ENCODE results near the gene C16orf87.

The C16orf87 gene

DNA sequence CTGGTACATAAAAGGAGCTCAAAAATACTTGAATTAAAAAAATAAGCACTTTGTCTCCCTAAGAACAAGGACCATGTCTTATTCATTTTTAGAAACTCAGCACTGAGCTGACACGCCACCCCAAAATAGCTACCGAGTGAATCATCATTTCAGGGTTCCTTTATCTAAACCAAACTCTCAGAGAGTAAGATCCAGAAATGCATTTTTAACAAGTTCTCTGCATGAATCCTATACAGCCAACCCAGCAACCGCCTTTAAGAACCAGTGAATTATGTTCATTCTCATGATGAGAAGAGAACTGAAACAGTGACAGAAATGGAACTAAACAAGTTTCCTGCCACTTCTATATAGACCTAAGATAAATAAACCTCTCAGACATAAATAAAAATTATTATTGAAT, 8.7 kb downstream of the C16orf87 start:
- H3K36me3 ChIP-seq (ENCODE audit: control insufficient read depth in 2 of 2, insufficient read depth in 2 of 2, low read length in 2 of 2): no peaks in the 10 kb centered on the region
- H3K27ac ChIP-seq (ENCODE audit: low read length): no peak overlapping the region
- H3K9me3 ChIP-seq (ENCODE audit: control insufficient read depth in 2 of 2, low read length in 2 of 2): no peaks in the 10 kb centered on the region
- no peaks in the 10 kb centered on the region for H3K4me1 ChIP-seq (ENCODE audit: control insufficient read depth, insufficient read depth, low read length)
- no peaks in the 10 kb centered on the region for H3K27me3 ChIP-seq (ENCODE audit: control insufficient read depth in 1 of 2, insufficient read depth in 2 of 2, low read length in 2 of 2)
- H3K4me3 ChIP-seq (ENCODE audit: low read length in 2 of 2): no peak overlapping the region
- H3K9ac ChIP-seq (ENCODE audit: low read length in 2 of 2): no peak overlapping the region

DNA sequence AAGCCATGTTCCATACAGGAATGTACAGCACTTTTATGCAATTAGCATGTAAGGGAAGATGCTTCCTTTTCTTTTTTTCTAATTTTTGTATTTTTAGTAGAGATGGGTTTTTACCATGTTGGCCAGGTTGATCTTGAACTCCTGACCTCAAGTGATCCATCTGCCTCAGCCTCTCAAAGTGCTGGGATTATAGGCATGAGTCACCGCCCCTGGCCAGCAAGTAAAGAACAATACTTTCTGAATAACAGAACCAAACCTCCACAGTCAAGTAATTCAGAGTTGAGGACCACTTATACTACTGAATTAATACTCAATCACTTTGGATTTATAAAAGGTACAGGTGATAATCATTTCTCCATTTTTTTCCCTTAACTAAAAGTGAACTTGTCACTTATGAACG, 13.0 kb downstream of the C16orf87 start:
- Histone ChIP-seq H3K27me3 (ENCODE audit: control insufficient read depth in 1 of 2, insufficient read depth in 2 of 2, low read length in 2 of 2) (no peaks in the 10 kb centered on the region), H3K27ac (ENCODE audit: low read length) (no peak overlapping the region), H3K36me3 (ENCODE audit: control insufficient read depth in 2 of 2, insufficient read depth in 2 of 2, low read length in 2 of 2) (no peaks in the 10 kb centered on the region)

GRCh38 chr16:46814790-46815189, 16.2 kb downstream of the C16orf87 start:
- Histone ChIP-seq H3K36me3 (ENCODE audit: control insufficient read depth in 2 of 2, insufficient read depth in 2 of 2, low read length in 2 of 2) (no peaks in the 10 kb centered on the region), H3K27ac (ENCODE audit: low read length) (no peak overlapping the region), H3K9me3 (ENCODE audit: control insufficient read depth in 2 of 2, low read length in 2 of 2) (no peaks in the 10 kb centered on the region), H3K4me1 (ENCODE audit: control insufficient read depth, insufficient read depth, low read length) (no peaks in the 10 kb centered on the region), H3K27me3 (ENCODE audit: control insufficient read depth in 1 of 2, insufficient read depth in 2 of 2, low read length in 2 of 2) (no peaks in the 10 kb centered on the region), H3K4me3 (ENCODE audit: low read length in 2 of 2) (no peak overlapping the region), H3K9ac (ENCODE audit: low read length in 2 of 2) (no peak overlapping the region)

More for the DNA sequence above, 13.0 kb downstream of the C16orf87 start:
- no peak overlapping the region for H3K9ac ChIP-seq (ENCODE audit: low read length in 2 of 2)
- H3K9me3 ChIP-seq (ENCODE audit: control insufficient read depth in 2 of 2, low read length in 2 of 2): no peaks in the 10 kb centered on the region
- H3K4me1 ChIP-seq (ENCODE audit: control insufficient read depth, insufficient read depth, low read length): no peaks in the 10 kb centered on the region
- no peak overlapping the region for H3K4me3 ChIP-seq (ENCODE audit: low read length in 2 of 2)

DNA sequence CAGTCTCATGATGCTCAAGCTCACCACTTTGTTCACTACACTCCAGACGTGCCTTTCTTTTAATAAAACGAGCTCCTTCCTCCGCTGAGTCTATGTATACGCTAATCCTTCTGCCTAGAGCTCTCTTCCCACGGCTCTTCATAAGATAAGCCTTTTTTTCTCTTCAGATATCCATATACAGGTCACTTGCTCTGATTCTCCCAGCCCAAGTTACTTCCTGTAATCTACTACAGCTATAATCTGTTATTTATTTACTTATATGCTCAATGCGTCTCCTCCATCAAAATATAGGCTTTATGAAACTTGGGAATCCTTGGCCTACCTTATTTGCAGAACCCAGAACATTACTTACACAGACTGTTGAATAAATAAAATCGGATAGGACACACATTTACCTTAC, 17.4 kb downstream of the C16orf87 start:
- no peaks in the 10 kb centered on the region for H3K4me1 ChIP-seq (ENCODE audit: control insufficient read depth, insufficient read depth, low read length)
- no peak overlapping the region for H3K4me3 ChIP-seq (ENCODE audit: low read length in 2 of 2)
- no peak overlapping the region for H3K27ac ChIP-seq (ENCODE audit: low read length)
- H3K9ac ChIP-seq (ENCODE audit: low read length in 2 of 2): no peak overlapping the region
- H3K9me3 ChIP-seq (ENCODE audit: control insufficient read depth in 2 of 2, low read length in 2 of 2): no peaks in the 10 kb centered on the region
- H3K27me3 ChIP-seq (ENCODE audit: control insufficient read depth in 1 of 2, insufficient read depth in 2 of 2, low read length in 2 of 2): no peaks in the 10 kb centered on the region
- H3K36me3 ChIP-seq (ENCODE audit: control insufficient read depth in 2 of 2, insufficient read depth in 2 of 2, low read length in 2 of 2): no peaks in the 10 kb centered on the region

DNA sequence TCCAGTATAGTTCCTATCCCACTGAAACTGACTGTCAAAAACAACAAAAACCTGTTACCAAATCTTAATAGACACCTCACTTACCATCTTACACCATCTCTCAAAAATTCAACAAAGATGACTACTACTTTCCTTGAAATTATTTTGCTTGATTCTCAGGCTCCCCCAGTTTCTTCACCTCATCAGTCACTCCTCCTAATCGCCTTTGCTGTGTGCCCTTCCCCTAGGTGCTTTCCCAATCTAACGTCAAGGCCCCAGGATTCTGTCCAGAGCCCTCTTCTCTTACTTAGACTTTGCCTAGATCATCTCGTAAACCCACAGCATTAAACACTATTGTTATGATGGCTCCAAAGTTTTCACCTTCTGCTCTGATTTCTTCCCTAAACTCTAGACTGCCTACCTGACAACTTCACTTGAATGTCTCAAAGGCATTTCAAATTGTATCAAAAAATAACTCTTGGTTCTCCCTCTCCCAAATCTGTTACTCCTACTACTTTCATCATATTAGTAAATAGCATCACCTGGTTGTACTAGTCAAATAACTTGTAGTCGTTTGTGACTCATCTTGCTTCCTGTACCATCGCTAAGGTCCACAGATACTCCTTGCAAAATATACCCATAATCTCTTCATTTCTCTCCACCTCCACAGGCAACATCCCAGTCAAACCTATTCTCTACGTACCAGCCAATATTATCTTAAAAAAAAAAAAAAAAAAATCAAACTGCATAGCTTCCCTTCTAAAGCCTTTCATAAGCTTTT, 18.0 kb downstream of the C16orf87 start:
- H3K9ac ChIP-seq (ENCODE audit: low read length in 2 of 2): no peak overlapping the region
- no peak overlapping the region for H3K4me3 ChIP-seq (ENCODE audit: low read length in 2 of 2)
- H3K36me3 ChIP-seq (ENCODE audit: control insufficient read depth in 2 of 2, insufficient read depth in 2 of 2, low read length in 2 of 2): no peaks in the 10 kb centered on the region
- no peaks in the 10 kb centered on the region for H3K27me3 ChIP-seq (ENCODE audit: control insufficient read depth in 1 of 2, insufficient read depth in 2 of 2, low read length in 2 of 2)
- no peak overlapping the region for H3K27ac ChIP-seq (ENCODE audit: low read length)
- H3K4me1 ChIP-seq (ENCODE audit: control insufficient read depth, insufficient read depth, low read length): no peaks in the 10 kb centered on the region
- no peaks in the 10 kb centered on the region for H3K9me3 ChIP-seq (ENCODE audit: control insufficient read depth in 2 of 2, low read length in 2 of 2)

GRCh38 chr16:46811682-46812081, 19.3 kb downstream of the C16orf87 start:
- H3K36me3 ChIP-seq (ENCODE audit: control insufficient read depth in 2 of 2, insufficient read depth in 2 of 2, low read length in 2 of 2): no peaks in the 10 kb centered on the region
- no peaks in the 10 kb centered on the region for H3K9me3 ChIP-seq (ENCODE audit: control insufficient read depth in 2 of 2, low read length in 2 of 2)
- H3K27ac ChIP-seq (ENCODE audit: low read length): no peak overlapping the region
- H3K9ac ChIP-seq (ENCODE audit: low read length in 2 of 2): no peak overlapping the region
- no peak overlapping the region for H3K4me3 ChIP-seq (ENCODE audit: low read length in 2 of 2)
- no peaks in the 10 kb centered on the region for H3K4me1 ChIP-seq (ENCODE audit: control insufficient read depth, insufficient read depth, low read length)
- no peaks in the 10 kb centered on the region for H3K27me3 ChIP-seq (ENCODE audit: control insufficient read depth in 1 of 2, insufficient read depth in 2 of 2, low read length in 2 of 2)

DNA sequence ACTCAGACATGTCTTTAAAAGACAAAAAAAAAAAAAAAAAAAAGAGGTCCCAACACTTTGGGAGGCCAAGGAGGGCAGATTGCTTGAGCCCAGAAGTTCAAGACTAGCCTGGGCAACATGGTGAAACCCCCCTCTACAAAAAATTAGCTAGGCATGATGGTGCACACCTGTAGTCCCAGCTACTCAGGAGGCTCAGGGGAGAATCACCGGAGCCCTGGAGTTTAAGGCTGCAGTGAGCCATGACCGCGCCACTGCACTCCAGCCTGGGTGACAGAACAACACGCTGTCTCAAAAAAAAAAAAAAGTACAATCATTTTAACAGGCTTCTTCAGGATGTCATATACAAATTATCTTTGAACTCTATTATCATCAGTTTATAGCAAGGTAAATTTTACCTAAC, 22.0 kb downstream of the C16orf87 start:
- no peaks in the 10 kb centered on the region for H3K4me1 ChIP-seq (ENCODE audit: control insufficient read depth, insufficient read depth, low read length)
- H3K9ac ChIP-seq (ENCODE audit: low read length in 2 of 2): no peak overlapping the region
- no peaks in the 10 kb centered on the region for H3K36me3 ChIP-seq (ENCODE audit: control insufficient read depth in 2 of 2, insufficient read depth in 2 of 2, low read length in 2 of 2)
- H3K27ac ChIP-seq (ENCODE audit: low read length): no peak overlapping the region
- no peaks in the 10 kb centered on the region for H3K9me3 ChIP-seq (ENCODE audit: control insufficient read depth in 2 of 2, low read length in 2 of 2)
- no peaks in the 10 kb centered on the region for H3K27me3 ChIP-seq (ENCODE audit: control insufficient read depth in 1 of 2, insufficient read depth in 2 of 2, low read length in 2 of 2)
- no peak overlapping the region for H3K4me3 ChIP-seq (ENCODE audit: low read length in 2 of 2)

DNA sequence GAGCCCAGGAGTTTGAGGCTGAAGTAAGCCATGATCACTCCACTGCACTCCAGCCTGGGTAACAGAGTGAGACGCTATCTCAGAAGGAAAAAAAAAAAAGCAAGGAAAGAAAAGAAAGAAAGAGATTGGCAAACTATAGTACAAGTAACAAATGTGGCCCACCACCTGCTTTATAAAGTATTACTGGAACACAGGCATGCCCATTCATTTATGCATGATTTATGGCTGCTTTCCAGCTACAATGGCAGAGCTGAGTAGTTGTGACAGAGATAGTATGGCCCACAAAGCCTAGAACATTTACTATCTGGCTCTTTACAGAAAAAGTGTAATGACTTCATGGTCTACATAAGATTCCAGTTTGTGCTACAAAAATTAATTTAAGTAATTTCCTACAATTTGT, 23.6 kb downstream of the C16orf87 start:
- Histone ChIP-seq H3K9me3 (ENCODE audit: control insufficient read depth in 2 of 2, low read length in 2 of 2) (no peaks in the 10 kb centered on the region), H3K4me1 (ENCODE audit: control insufficient read depth, insufficient read depth, low read length) (no peaks in the 10 kb centered on the region), H3K4me3 (ENCODE audit: low read length in 2 of 2) (no peak overlapping the region), H3K27me3 (ENCODE audit: control insufficient read depth in 1 of 2, insufficient read depth in 2 of 2, low read length in 2 of 2) (no peaks in the 10 kb centered on the region), H3K36me3 (ENCODE audit: control insufficient read depth in 2 of 2, insufficient read depth in 2 of 2, low read length in 2 of 2) (peaks cover 0 to 4% of the 10 kb centered on the region in 2 donors), H3K9ac (ENCODE audit: low read length in 2 of 2) (no peak overlapping the region), H3K27ac (ENCODE audit: low read length) (no peak overlapping the region)

DNA sequence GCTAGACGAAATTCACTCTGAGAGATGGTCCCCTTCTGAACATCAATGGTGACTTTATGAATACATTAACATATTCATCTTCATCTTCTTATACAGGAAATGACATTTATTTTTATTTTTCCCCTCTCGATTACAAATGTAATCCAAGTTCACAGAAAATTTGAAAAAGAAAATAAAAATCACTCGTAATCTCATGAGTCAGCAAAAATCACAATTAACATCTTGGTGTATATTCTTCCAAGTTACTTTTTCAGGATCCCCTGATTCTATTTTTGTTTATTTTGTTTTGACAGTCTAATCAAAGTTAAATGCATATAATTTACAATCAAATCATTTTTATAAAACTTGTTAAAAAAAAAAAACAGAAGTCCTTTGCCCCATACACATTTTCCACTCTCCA, 27.6 kb downstream of the C16orf87 start:
- H3K4me3 ChIP-seq (ENCODE audit: low read length in 2 of 2): no peak overlapping the region
- H3K9me3 ChIP-seq (ENCODE audit: control insufficient read depth in 2 of 2, low read length in 2 of 2): no peaks in the 10 kb centered on the region
- H3K4me1 ChIP-seq (ENCODE audit: control insufficient read depth, insufficient read depth, low read length): no peaks in the 10 kb centered on the region
- no peak overlapping the region for H3K9ac ChIP-seq (ENCODE audit: low read length in 2 of 2)
- no peak overlapping the region for H3K27ac ChIP-seq (ENCODE audit: low read length)
- no peaks in the 10 kb centered on the region for H3K27me3 ChIP-seq (ENCODE audit: control insufficient read depth in 1 of 2, insufficient read depth in 2 of 2, low read length in 2 of 2)
- H3K36me3 ChIP-seq (ENCODE audit: control insufficient read depth in 2 of 2, insufficient read depth in 2 of 2, low read length in 2 of 2): peaks cover 0 to 4% of the 10 kb centered on the region in 2 donors

DNA sequence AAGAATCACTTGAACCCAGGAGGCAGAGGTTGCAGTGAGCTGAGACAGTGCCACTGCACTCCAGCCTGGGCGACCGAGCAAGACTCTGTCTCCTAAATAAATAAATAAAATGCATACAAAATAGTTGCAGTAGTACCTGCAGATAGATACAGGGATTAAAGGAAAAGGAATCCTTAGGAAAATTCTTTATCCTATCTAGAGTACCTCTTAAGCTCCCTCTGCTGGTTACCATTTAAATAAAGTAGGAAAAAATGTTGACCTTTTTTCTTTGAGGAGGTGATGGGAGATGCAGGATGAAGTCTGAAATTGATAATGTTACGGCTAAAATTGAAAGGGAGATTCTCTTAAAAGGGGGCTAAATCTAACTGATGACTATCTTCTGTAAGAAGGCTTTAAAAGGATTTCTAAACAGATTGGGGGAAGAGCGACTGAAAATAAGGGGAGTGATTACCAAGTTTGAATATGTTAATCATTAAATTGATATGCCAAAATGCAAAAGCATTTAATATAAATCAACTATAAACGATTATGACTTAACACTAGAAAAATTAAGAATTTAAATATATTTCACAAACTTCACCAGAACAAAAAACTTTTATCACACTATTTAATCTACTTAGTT, 29.4 kb downstream of the C16orf87 start:
- Histone ChIP-seq H3K4me1 (ENCODE audit: control insufficient read depth, insufficient read depth, low read length) (no peaks in the 10 kb centered on the region), H3K27ac (ENCODE audit: low read length) (no peak overlapping the region), H3K36me3 (ENCODE audit: control insufficient read depth in 2 of 2, insufficient read depth in 2 of 2, low read length in 2 of 2) (peaks cover 0 to 4% of the 10 kb centered on the region in 2 donors), H3K9ac (ENCODE audit: low read length in 2 of 2) (no peak overlapping the region), H3K4me3 (ENCODE audit: low read length in 2 of 2) (no peak overlapping the region), H3K27me3 (ENCODE audit: control insufficient read depth in 1 of 2, insufficient read depth in 2 of 2, low read length in 2 of 2) (no peaks in the 10 kb centered on the region), H3K9me3 (ENCODE audit: control insufficient read depth in 2 of 2, low read length in 2 of 2) (no peaks in the 10 kb centered on the region)

DNA sequence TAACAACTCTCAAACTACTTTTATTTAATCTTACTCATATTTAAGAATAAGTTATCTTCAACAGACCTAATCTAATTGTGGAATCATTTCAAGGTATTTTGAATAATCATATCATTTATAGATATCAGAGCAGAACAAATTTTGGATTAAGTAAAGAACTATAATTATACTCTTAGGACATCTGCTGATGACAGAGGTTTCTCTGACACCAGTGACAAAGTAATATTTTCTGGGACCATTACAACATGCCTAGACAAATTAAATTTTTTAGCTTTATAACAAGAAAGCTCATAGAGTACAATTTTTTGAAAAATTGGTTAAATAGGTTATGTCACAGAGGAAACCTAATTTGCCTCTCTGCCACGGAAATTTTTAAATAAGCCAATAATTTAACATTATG, 30.5 kb downstream of the C16orf87 start:
- Histone ChIP-seq H3K9me3 (ENCODE audit: control insufficient read depth in 2 of 2, low read length in 2 of 2) (peaks cover 0 to 4% of the 10 kb centered on the region in 2 donors), H3K9ac (ENCODE audit: low read length in 2 of 2) (no peak overlapping the region), H3K4me3 (ENCODE audit: low read length in 2 of 2) (no peak overlapping the region), H3K27ac (ENCODE audit: low read length) (no peak overlapping the region), H3K4me1 (ENCODE audit: control insufficient read depth, insufficient read depth, low read length) (no peaks in the 10 kb centered on the region), H3K27me3 (ENCODE audit: control insufficient read depth in 1 of 2, insufficient read depth in 2 of 2, low read length in 2 of 2) (no peaks in the 10 kb centered on the region), H3K36me3 (ENCODE audit: control insufficient read depth in 2 of 2, insufficient read depth in 2 of 2, low read length in 2 of 2) (peaks cover 0 to 4% of the 10 kb centered on the region in 2 donors)
